Measurements from ENCODE around the gene CAMSAP1. TPM values are rescaled to one million over a fixed set of nuclear protein-coding genes. Genes with fewer than 3 reads are reported as not detected.

CAMSAP1 gene
- total and polyA plus RNA-seq, 2 of the 4 experiments (the other 2 are of a cell fraction) = 8.2 to 19.5 TPM

GRCh38 chr9:135814421-135815095 lies 92.8 kb downstream of the CAMSAP1 start:
- intact Hi-C loops (cut with micrococcal nuclease) (no loop called here), in situ Hi-C loops (cut with MboI; ENCODE audit: low sequenced_read_pairs) (no loop called here), dilution Hi-C loops (cut with HindIII; ENCODE audit: low sequenced_read_pairs, unreplicated experiment) (no loop called here)
- Histone ChIP-seq H2BK20ac (ENCODE audit: low read depth, low read length) (no peak overlapping the region), H3K9me3 (ENCODE audit: control insufficient read depth, insufficient read depth, low read length) (no peaks in the 10 kb centered on the region), H3K9ac (ENCODE audit: low read depth, low read length) (no peak overlapping the region), H3K27me3 (ENCODE audit: control insufficient read depth, insufficient read depth, low read length) (no peaks in the 10 kb centered on the region), H3K36me3 (ENCODE audit: control insufficient read depth, insufficient read depth, low read length) (peaks cover 74% of the 10 kb centered on the region), H3K18ac (ENCODE audit: low read depth, low read length) (no peak overlapping the region), H2AK5ac (ENCODE audit: low read depth, low read length) (no peak overlapping the region), H4K20me1 (ENCODE audit: insufficient read depth, low read length) (no peaks in the 10 kb centered on the region), H3K79me1 (ENCODE audit: low read depth in 1 of 2, low read length in 2 of 2) (no peaks in the 10 kb centered on the region), H3K4ac (ENCODE audit: low read depth, low read length) (no peak overlapping the region), H3K27ac (ENCODE audit: insufficient read depth, low read length) (no peak overlapping the region), H3K4me2 (ENCODE audit: low read depth, low read length) (no peak overlapping the region), H2AK9ac (replicated peaks; ENCODE audit: low read depth, low read length, poor library complexity) (no peak overlapping the region), H3K9me1 (ENCODE audit: insufficient read depth, low read length) (no peaks in the 10 kb centered on the region), H3K4me3 (ENCODE audit: insufficient read depth, low read depth, low read length) (no peak overlapping the region), H4K8ac (ENCODE audit: low read depth in 2 of 2, low read length in 2 of 2) (no peak overlapping the region), H2AFZ (replicated peaks; ENCODE audit: low read length, poor library complexity) (no peak overlapping the region), H2BK120ac (ENCODE audit: low read depth, low read length) (no peak overlapping the region), H2BK15ac (ENCODE audit: low read depth, low read length) (no peak overlapping the region), H3K4me1 (ENCODE audit: control insufficient read depth, insufficient read depth, low read length) (no peaks in the 10 kb centered on the region), H3K23ac (ENCODE audit: low read depth, low read length) (no peak overlapping the region), H3K14ac (replicated peaks; ENCODE audit: low read depth, low read length) (no peak overlapping the region), H4K91ac (ENCODE audit: insufficient read depth, low read depth, low read length) (no peak overlapping the region), H2BK5ac (ENCODE audit: low read depth, low read length, poor library complexity, severe bottlenecking) (no peak overlapping the region), H3K56ac (ENCODE audit: extremely low read depth, insufficient read depth, low read length) (no peak overlapping the region), H4K5ac (ENCODE audit: low read depth, low read length) (no peak overlapping the region)
- ATAC-seq (ENCODE audit: low read depth) (no peak), DNase-seq (no peak)
- no TSS peak for BruUV-seq (replicated peaks)
- 100% methylated on average over 1 of the region's 12 CpGs; no CpG with 5 or more reads in 1 of the 2 experiments for WGBS, 2 experiments (ENCODE audit: extremely low coverage in 2 of 2, insufficient read length in 1 of 2)
- CTCF ChIA-PET = no interaction called here
- TF ChIP-seq POLR2A (IDR thresholded peaks at IDR 0.05; ENCODE audit: low read depth, low read length) = no peak
- TF ChIP-seq FOS (IDR thresholded peaks at IDR 0.05; ENCODE audit: low read depth, low read length) = no peak
- no peak for TF ChIP-seq SMC3 (IDR thresholded peaks at IDR 0.05; ENCODE audit: low read depth, low read length)
- no peak for TF ChIP-seq MAFK (IDR thresholded peaks at IDR 0.05; ENCODE audit: low read depth, low read length)
- TF ChIP-seq NFE2L2 (IDR thresholded peaks at IDR 0.05; ENCODE audit: low read depth, low read length) = no peak
- TF ChIP-seq, protein P1, sequence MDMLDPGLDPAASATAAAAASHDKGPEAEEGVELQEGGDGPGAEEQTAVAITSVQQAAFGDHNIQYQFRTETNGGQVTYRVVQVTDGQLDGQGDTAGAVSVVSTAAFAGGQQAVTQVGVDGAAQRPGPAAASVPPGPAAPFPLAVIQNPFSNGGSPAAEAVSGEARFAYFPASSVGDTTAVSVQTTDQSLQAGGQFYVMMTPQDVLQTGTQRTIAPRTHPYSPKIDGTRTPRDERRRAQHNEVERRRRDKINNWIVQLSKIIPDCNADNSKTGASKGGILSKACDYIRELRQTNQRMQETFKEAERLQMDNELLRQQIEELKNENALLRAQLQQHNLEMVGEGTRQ (IDR thresholded peaks at IDR 0.05; ENCODE audit: low read depth, low read length) = no peak
- no peak for TF ChIP-seq CHD1 (IDR thresholded peaks at IDR 0.05; ENCODE audit: low read depth, low read length)
- TF ChIP-seq BHLHE40 (IDR thresholded peaks at IDR 0.05; ENCODE audit: low read depth, low read length) = no peak
- no peak for TF ChIP-seq RAD21 (IDR thresholded peaks at IDR 0.05; ENCODE audit: low read length)
- TF ChIP-seq CEBPB (IDR thresholded peaks at IDR 0.05; ENCODE audit: low read depth, low read length) = no peak
- TF ChIP-seq RFX5 (IDR thresholded peaks at IDR 0.05; ENCODE audit: low read depth, low read length) = no peak
- POLR2A ChIA-PET (ENCODE audit: unreplicated experiment) = no interaction called here

Data from IMR-90 (cell line).